Lung microvascular endothelial cell (primary cell): ENCODE results near the gene NPY4R2. TPM values are rescaled to one million over a fixed set of nuclear protein-coding genes. Genes with fewer than 3 reads are reported as not detected.
"Not testable (repeated sequence)": the region's sequence is repeated elsewhere in the genome, so short reads cannot be mapped to it uniquely, and the experiment has no call there.

Experiments
- DNase-seq, 2 donors: peaks; one replicate each; pipeline versions ENCODE4 v3.0.0 to v3.0.0-alpha.2; 2010; ENCODE audit warnings: low read depth in 2 of 2
- total RNA-seq: library from RNA; depleted of rRNA; stranded (reverse); fragments of >200 nt; gene quantifications from 2 replicates; pipeline ENCODE4 v1.2.1, GENCODE V29; 2014

Gene NPY4R2
- total RNA-seq, 1 donor from 2014 or later: not detected

GRCh38 chr10:47932824-47933223 is 14.4 kb downstream of the NPY4R2 start:
- not testable (repeated sequence) for DNase-seq

GRCh38 chr10:47933462-47933861 is 15.0 kb downstream of the NPY4R2 start:
- DNase-seq: not testable (repeated sequence)

- DNase-seq: not testable (repeated sequence)
Observed at GRCh38 chr10:47936772-47937228, 18.3 kb downstream of the NPY4R2 start.

GRCh38 chr10:47937634-47938033 is 19.2 kb downstream of the NPY4R2 start:
- DNase-seq: not testable (repeated sequence)

GRCh38 chr10:47940821-47941220 is 22.4 kb downstream of the NPY4R2 start:
- not testable (repeated sequence) for DNase-seq

- not testable (repeated sequence) for DNase-seq
Observed at GRCh38 chr10:47941379-47941778, 22.9 kb downstream of the NPY4R2 start.

GRCh38 chr10:47942351-47943019 is 24.0 kb downstream of the NPY4R2 start:
- DNase-seq: not testable (repeated sequence)

GRCh38 chr10:47943328-47943727 is 24.9 kb downstream of the NPY4R2 start:
- not testable (repeated sequence) for DNase-seq

- DNase-seq: not testable (repeated sequence)
Observed at GRCh38 chr10:47947424-47947823, 29.0 kb downstream of the NPY4R2 start.

- DNase-seq: not testable (repeated sequence)
Observed at GRCh38 chr10:47957158-47957557, 38.7 kb downstream of the NPY4R2 start.

- not testable (repeated sequence) for DNase-seq
Observed at GRCh38 chr10:47959677-47960076, 41.2 kb downstream of the NPY4R2 start.

GRCh38 chr10:47960699-47961098 is 42.2 kb downstream of the NPY4R2 start:
- not testable (repeated sequence) for DNase-seq

GRCh38 chr10:47962785-47963184 is 44.3 kb downstream of the NPY4R2 start:
- not testable (repeated sequence) for DNase-seq

- DNase-seq: peak in 1 of 2 donors; percentile 9
Observed at GRCh38 chr10:47964280-47965063, 46.0 kb downstream of the NPY4R2 start.

GRCh38 chr10:47968988-47969387 is 50.5 kb downstream of the NPY4R2 start:
- DNase-seq: not testable (repeated sequence)

GRCh38 chr10:47970047-47970446 is 51.6 kb downstream of the NPY4R2 start:
- DNase-seq: not testable (repeated sequence)

- not testable (repeated sequence) for DNase-seq
Observed at GRCh38 chr10:47971598-47971997, 53.1 kb downstream of the NPY4R2 start.

- DNase-seq: not testable (repeated sequence)
Observed at GRCh38 chr10:47972077-47972476, 53.6 kb downstream of the NPY4R2 start.
